Smooth muscle cell (in vitro differentiated cells): Measurements from ENCODE around the gene FIBP. TPM values are rescaled to one million over a fixed set of nuclear protein-coding genes. Genes with fewer than 3 reads are reported as not detected.
A peak's percentile ranks its signal among the peaks of the same experiment; 100 is the strongest.

ENCODE experiments used
- DNase-seq: peaks from one replicate; lab custom pipeline; 2025; ENCODE audit not compliant: unreplicated experiment; lab: John Stamatoyannopoulos, UW
- H2AFZ ChIP-seq: fragments of 200-600 bp; sonication (generic); 2 replicates; pipeline ENCODE4 v1.6.0; 2016; ENCODE audit warnings: antibody characterized with exemption, low read depth, mild to moderate bottlenecking
- H3F3A ChIP-seq: fragments of 200-600 bp; sonication (generic); 2 replicates; pipeline ENCODE4 v1.6.0; 2017; ENCODE audit warnings: antibody characterized with exemption, low read depth
- H3K27ac ChIP-seq: fragments of 200-600 bp; sonication (generic); 2 replicates; pipeline ENCODE4 v1.5.1; 2016; ENCODE audit warnings: low read depth, mild to moderate bottlenecking
- H3K27me3 ChIP-seq: fragments of 200-600 bp; sonication (generic); 2 replicates; pipeline ENCODE4 v1.6.1; 2016; ENCODE audit warnings: low read depth, mild to moderate bottlenecking
- H3K36me3 ChIP-seq: fragments of 200-600 bp; sonication (generic); 2 replicates; pipeline ENCODE4 v1.5.1; 2016; ENCODE audit warnings: low read depth
- H3K4me1 ChIP-seq: fragments of 200-600 bp; sonication (generic); 2 replicates; pipeline ENCODE4 v1.5.1; 2016; ENCODE audit warnings: low read depth
- H3K4me2 ChIP-seq: fragments of 200-600 bp; sonication (generic); 2 replicates; pipeline ENCODE4 v1.6.0; 2016; ENCODE audit warnings: mild to moderate bottlenecking
- H3K4me3 ChIP-seq: fragments of 200-600 bp; sonication (generic); 2 replicates; pipeline ENCODE4 v1.5.1; 2016; ENCODE audit warnings: mild to moderate bottlenecking
- H3K79me2 ChIP-seq: fragments of 200-600 bp; sonication (generic); 2 replicates; pipeline ENCODE4 v1.6.0; 2016; ENCODE audit warnings: low read depth, mild to moderate bottlenecking
- H3K9ac ChIP-seq: fragments of 200-600 bp; sonication (generic); 2 replicates; pipeline ENCODE4 v1.6.0; 2016; ENCODE audit warnings: low read depth
- H3K9me3 ChIP-seq: fragments of 200-600 bp; sonication (generic); replicated peaks from 2 replicates; pipeline ENCODE4 v1.5.1; 2016; ENCODE audit warnings: low read depth
- H4K20me1 ChIP-seq: fragments of 200-600 bp; sonication (generic); 2 replicates; pipeline ENCODE4 v1.6.0; 2016; ENCODE audit warnings: low read depth
- CTCF ChIP-seq: fragments of 200-600 bp; sonication (generic); IDR thresholded peaks from 2 replicates; pipeline ENCODE4 v1.5.1; 2017; ENCODE audit warnings: borderline replicate concordance, mild to moderate bottlenecking, antibody characterized with exemption; ENCODE audit not compliant: insufficient read depth, poor library complexity, severe bottlenecking
- WGBS: methylation state at CpG from one replicate; pipeline ENCODE4 v1.1.7; 2016; ENCODE audit warnings: low lambda C conversion rate; 5-methylcytosine and 5-hydroxymethylcytosine counted together
- polyA plus RNA-seq: library from polyadenylated mRNA; unstranded; fragments of >200 nt; fragmentation: Nextera tagmentation; extraction: Ambion mirVana; gene quantifications from 2 replicates; pipeline ENCODE4 v1.2.1, GENCODE V29; 2016
- total RNA-seq: library from RNA; depleted of rRNA; stranded (reverse); fragments of >200 nt; gene quantifications from 2 replicates; pipeline ENCODE4 v1.2.3, GENCODE V29; 2014

Gene FIBP
- total and polyA plus RNA-seq, 2 experiments from 2014 or later, result 109 to 114 TPM

DNA sequence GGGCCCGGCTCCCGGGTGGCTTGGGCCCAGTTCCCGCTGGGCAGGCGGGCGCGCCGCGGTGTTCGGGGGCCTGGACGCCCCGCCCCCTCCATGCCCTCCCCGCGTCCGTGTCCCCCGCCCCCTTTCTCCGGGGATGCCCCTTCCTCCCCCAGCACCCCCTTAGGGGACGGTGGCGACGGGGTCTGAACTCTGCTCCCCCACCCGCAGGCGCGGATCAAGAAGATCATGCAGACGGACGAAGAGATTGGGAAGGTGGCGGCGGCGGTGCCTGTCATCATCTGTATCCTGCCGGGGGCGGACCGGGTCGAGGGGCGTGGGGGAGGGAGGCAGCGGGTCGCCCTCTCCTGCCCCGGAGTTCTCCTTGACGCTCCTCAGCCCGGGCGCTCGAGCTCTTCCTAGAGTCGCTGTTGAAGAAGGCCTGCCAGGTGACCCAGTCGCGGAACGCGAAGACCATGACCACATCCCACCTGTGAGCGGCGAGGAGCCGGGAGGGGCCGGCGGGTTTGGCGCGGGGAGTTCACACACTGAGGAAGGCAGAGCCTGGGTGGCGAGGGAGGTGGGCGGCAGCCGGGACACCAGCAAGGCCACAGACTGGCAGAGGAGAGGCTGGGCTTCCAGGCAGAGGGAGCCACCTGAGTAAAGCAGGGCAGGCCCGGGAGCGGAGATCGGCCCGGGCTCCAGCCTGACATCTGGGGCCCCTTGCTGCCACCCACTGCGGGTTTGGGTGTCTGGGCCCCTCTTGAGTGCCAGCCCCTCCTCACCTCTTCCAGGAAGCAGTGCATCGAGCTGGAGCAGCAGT, 31.5 kb upstream of the FIBP start:
- Histone ChIP-seq H3K36me3 (no peaks in the 10 kb centered on the region), H4K20me1 (peaks cover 6% of the 10 kb centered on the region), H3K4me1 (peaks cover 19% of the 10 kb centered on the region), H3K4me3 (peak overlapping the region; percentile 93), H3K9me3 (no peaks in the 10 kb centered on the region), H3K27me3 (no peaks in the 10 kb centered on the region), H3K4me2 (peak overlapping the region; percentile 85), H3F3A (peaks cover 26% of the 10 kb centered on the region), H3K79me2 (peaks cover 34% of the 10 kb centered on the region), H3K27ac (peak overlapping the region; percentile 62), H2AFZ (peak overlapping the region; percentile 56), H3K9ac (peak overlapping the region; percentile 80)
- 10% methylated on average over 30 of the region's 60 CpGs for WGBS
- no peak for TF ChIP-seq CTCF
- DNase-seq, result no peak

GRCh38 chr11:65919141-65919572, 30.9 kb upstream of the FIBP start, which contains the start of gene DRAP1:
Gene DRAP1, plus strand, starts transcription at chr11:65919426. Its CDS starts 76 bp downstream, at chr11:65919502.
- no peak for TF ChIP-seq CTCF
- peak within 1 kb of the TSS; percentile 97 for H3K27ac ChIP-seq
- H3K27me3 ChIP-seq, result no peaks in the 10 kb centered on the region
- H3K4me3 ChIP-seq, result peak within 1 kb of the TSS; percentile 93
- H4K20me1 ChIP-seq, result peaks cover 6% of the 10 kb centered on the region
- H3K4me1 ChIP-seq, result peaks cover 19% of the 10 kb centered on the region
- peak within 1 kb of the TSS; percentile 56 for H2AFZ ChIP-seq
- H3F3A ChIP-seq, result peaks cover 26% of the 10 kb centered on the region
- no peaks in the 10 kb centered on the region for H3K9me3 ChIP-seq
- 0% methylated on average over 7 of the region's 59 CpGs for WGBS
- H3K9ac ChIP-seq, result peak within 1 kb of the TSS; percentile 98
- no peaks in the 10 kb centered on the region for H3K36me3 ChIP-seq
- H3K79me2 ChIP-seq, result peaks cover 34% of the 10 kb centered on the region
- H3K4me2 ChIP-seq, result peak within 1 kb of the TSS; percentile 93
- DNase-seq, result peak; percentile 98

DNA sequence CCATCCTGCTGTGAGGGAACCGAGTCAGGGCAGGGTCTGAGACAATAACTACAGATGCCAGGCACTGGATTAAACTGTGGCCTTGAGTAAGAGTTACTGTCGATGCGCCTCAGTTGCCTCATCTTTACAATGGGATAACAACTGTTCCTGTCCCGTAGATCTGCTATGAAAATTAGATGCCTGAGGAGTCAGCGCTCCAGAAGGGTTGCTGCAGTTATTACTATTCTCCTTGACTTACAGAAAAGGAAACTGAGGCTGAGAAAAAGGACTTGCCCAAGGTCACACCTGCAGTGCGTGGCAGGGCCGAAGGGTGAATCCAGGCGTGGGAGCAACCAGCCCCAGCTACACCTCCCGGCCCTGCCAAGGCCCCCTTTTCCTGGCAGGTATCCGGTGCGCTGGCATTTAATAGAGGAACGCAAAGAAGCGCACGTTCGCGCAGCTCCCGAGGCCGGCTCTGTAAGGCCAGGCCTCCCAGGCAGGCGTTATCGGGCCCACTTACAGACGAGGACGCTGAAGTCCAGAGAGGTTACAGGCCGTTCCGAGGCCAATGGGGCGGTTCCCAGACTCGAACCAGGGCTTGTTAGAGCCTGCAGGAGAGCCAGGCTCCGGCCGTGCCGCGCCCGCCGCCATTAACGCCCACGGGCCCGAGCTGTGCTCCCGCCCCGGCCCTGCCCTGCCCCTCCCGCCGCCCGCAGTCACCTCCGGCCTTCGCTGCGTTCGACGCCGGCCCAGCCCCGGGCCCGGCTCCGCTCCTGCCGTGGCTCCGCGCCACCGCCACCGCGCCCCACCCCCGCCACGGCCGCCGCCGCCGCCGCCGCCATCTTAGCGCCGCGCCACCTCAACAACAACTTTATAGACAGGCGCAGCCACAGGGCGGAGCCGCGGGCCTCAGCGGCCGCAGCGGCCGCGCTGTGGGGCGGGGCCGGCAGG, 30.2 kb upstream of the FIBP start, which contains the start of gene C11orf68:
Gene C11orf68, minus strand, starts transcription at position 852 of the 930 bp plus-strand sequence. Its CDS starts 31 bp downstream, at position 821.
- H3K27ac ChIP-seq, result peak within 1 kb of the TSS; percentile 97
- peak within 1 kb of the TSS; percentile 98 for H3K9ac ChIP-seq
- H2AFZ ChIP-seq, result peak within 1 kb of the TSS; percentile 56
- peaks cover 6% of the 10 kb centered on the region for H4K20me1 ChIP-seq
- no peak for DNase-seq
- peaks cover 26% of the 10 kb centered on the region for H3F3A ChIP-seq
- peak within 1 kb of the TSS; percentile 93 for H3K4me2 ChIP-seq
- 20% methylated on average over 25 of the region's 77 CpGs for WGBS
- peaks cover 19% of the 10 kb centered on the region for H3K4me1 ChIP-seq
- no peaks in the 10 kb centered on the region for H3K9me3 ChIP-seq
- no peak for TF ChIP-seq CTCF
- H3K4me3 ChIP-seq, result peak within 1 kb of the TSS; percentile 93
- no peaks in the 10 kb centered on the region for H3K36me3 ChIP-seq
- H3K79me2 ChIP-seq, result peaks cover 34% of the 10 kb centered on the region
- no peaks in the 10 kb centered on the region for H3K27me3 ChIP-seq
